ENCODE data around the gene FGB.
A peak's percentile ranks its signal among the peaks of the same experiment; 100 is the strongest.

The FGB gene

DNA sequence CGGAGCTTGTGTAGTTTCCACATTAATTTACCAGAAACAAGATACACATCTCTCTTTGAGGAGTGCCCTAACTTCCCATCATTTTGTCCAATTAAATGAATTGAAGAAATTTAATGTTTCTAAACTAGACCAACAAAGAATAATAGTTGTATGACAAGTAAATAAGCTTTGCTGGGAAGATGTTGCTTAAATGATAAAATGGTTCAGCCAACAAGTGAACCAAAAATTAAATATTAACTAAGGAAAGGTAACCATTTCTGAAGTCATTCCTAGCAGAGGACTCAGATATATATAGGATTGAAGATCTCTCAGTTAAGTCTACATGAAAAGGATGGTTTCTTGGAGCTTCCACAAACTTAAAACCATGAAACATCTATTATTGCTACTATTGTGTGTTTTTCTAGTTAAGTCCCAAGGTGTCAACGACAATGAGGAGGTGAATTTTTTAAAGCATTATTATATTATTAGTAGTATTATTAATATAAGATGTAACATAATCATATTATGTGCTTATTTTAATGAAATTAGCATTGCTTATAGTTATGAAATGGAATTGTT is at the start of gene FGB:
TSS of gene FGB (plus strand) at position 315 of the 558 bp plus-strand sequence. CDS start at position 323, 8 bp downstream.
- peaks cover 0 to 10% of the 10 kb centered on the region in 2 donors for H3K27me3 Mint-ChIP-seq
- H3K27ac Mint-ChIP-seq: no peak within 1 kb of the TSS
- DNase-seq (no peak), ATAC-seq (replicated peaks) (no peak)
- H3K4me3 Mint-ChIP-seq: no peak within 1 kb of the TSS
- no peaks in the 10 kb centered on the region for H3K36me3 Mint-ChIP-seq
- H3K9me3 Mint-ChIP-seq: no peaks in the 10 kb centered on the region
- no peaks in the 10 kb centered on the region for H3K4me1 Mint-ChIP-seq

DNA sequence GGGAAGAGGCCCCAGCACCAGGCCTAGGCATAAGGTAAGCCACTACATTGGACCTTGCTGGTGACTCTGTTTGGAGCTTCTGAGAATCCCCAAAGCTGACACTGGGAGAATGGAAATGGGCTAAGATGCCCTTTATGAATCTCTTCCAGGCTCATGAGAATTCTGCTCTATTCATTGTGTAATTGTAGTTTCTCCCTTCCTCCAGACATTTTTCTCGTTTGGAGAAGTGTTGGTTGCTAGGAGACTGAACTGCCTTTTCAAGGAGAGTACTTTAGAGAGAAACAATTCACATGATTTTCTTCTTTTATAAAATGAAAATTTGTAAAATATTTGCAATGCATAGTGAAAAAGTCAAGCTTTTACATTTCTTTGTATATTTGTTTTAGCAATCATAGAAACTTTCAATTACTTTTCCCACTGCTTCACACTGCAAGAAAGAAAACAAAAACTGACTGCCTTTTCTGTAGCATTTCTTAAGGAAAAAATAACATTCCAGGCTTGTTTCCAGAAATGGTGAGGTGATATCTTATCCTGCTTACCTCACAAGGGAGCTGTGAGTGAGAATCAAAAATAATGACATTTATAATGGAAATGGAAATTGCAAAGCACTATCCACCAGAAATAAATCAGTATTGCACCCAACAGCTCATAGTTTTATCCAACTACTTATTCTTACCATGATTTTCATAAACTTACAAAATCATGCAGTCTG is 46.3 kb upstream of the FGB start:
- H3K4me3 Mint-ChIP-seq: no peak overlapping the region
- ATAC-seq (replicated peaks): no peak
- DNase-seq: no peak
- peaks cover 36 to 42% of the 10 kb centered on the region in 2 donors for H3K27me3 Mint-ChIP-seq
- no peaks in the 10 kb centered on the region for H3K36me3 Mint-ChIP-seq
- H3K9me3 Mint-ChIP-seq: peaks cover 0 to 4% of the 10 kb centered on the region in 2 donors
- no peak overlapping the region for H3K27ac Mint-ChIP-seq
- peaks cover 3 to 12% of the 10 kb centered on the region in 2 donors for H3K4me1 Mint-ChIP-seq

- H3K9me3 Mint-ChIP-seq: peaks cover 0 to 4% of the 10 kb centered on the region in 2 donors
- no peak overlapping the region for H3K27ac Mint-ChIP-seq
- DNase-seq (no peak), ATAC-seq (replicated peaks) (no peak)
- H3K4me3 Mint-ChIP-seq: no peak overlapping the region
- H3K4me1 Mint-ChIP-seq: peaks cover 2 to 3% of the 10 kb centered on the region in 2 donors
- H3K36me3 Mint-ChIP-seq: no peaks in the 10 kb centered on the region
- peaks cover 36 to 42% of the 10 kb centered on the region in 2 donors for H3K27me3 Mint-ChIP-seq
These were observed 45.2 kb upstream of the FGB start for GRCh38 chr4:154517591-154517990.

- H3K4me3 Mint-ChIP-seq: no peak overlapping the region
- peaks cover 39 to 51% of the 10 kb centered on the region in 2 donors for H3K27me3 Mint-ChIP-seq
- H3K27ac Mint-ChIP-seq: no peak overlapping the region
- DNase-seq: no peak
- H3K36me3 Mint-ChIP-seq: no peaks in the 10 kb centered on the region
- H3K4me1 Mint-ChIP-seq: no peaks in the 10 kb centered on the region
- no peaks in the 10 kb centered on the region for H3K9me3 Mint-ChIP-seq
- no peak for ATAC-seq (replicated peaks)
These were observed 43.6 kb upstream of the FGB start for GRCh38 chr4:154519214-154519613.

- no peaks in the 10 kb centered on the region for H3K9me3 Mint-ChIP-seq
- peaks cover 42 to 49% of the 10 kb centered on the region in 2 donors for H3K27me3 Mint-ChIP-seq
- peaks cover 0 to 2% of the 10 kb centered on the region in 2 donors for H3K4me1 Mint-ChIP-seq
- no peak for ATAC-seq (replicated peaks)
- H3K27ac Mint-ChIP-seq: no peak overlapping the region
- no peaks in the 10 kb centered on the region for H3K36me3 Mint-ChIP-seq
- H3K4me3 Mint-ChIP-seq: no peak overlapping the region
- DNase-seq: no peak
These were observed 41.2 kb upstream of the FGB start for GRCh38 chr4:154521607-154522006.

- Mint-ChIP-seq H3K9me3 (no peaks in the 10 kb centered on the region), H3K4me3 (no peak overlapping the region), H3K27ac (no peak overlapping the region), H3K27me3 (peaks cover 39 to 40% of the 10 kb centered on the region in 2 donors), H3K4me1 (peaks cover 0 to 2% of the 10 kb centered on the region in 2 donors), H3K36me3 (no peaks in the 10 kb centered on the region)
- ATAC-seq (replicated peaks): peak; percentile 36 to 61
- no peak for DNase-seq
These were observed 36.7 kb upstream of the FGB start for GRCh38 chr4:154526151-154526550.

- Mint-ChIP-seq H3K27ac (no peak overlapping the region), H3K4me1 (peaks cover 0 to 2% of the 10 kb centered on the region in 2 donors), H3K9me3 (no peaks in the 10 kb centered on the region), H3K4me3 (no peak overlapping the region), H3K36me3 (no peaks in the 10 kb centered on the region), H3K27me3 (peaks cover 39 to 40% of the 10 kb centered on the region in 2 donors)
- DNase-seq (no peak), ATAC-seq (replicated peaks) (no peak)
These were observed 35.5 kb upstream of the FGB start for GRCh38 chr4:154527308-154527707.

- H3K4me1 Mint-ChIP-seq: peaks cover 0 to 2% of the 10 kb centered on the region in 2 donors
- no peak overlapping the region for H3K4me3 Mint-ChIP-seq
- H3K36me3 Mint-ChIP-seq: no peaks in the 10 kb centered on the region
- ATAC-seq (replicated peaks) (no peak), DNase-seq (no peak)
- H3K27ac Mint-ChIP-seq: no peak overlapping the region
- H3K9me3 Mint-ChIP-seq: no peaks in the 10 kb centered on the region
- peaks cover 28 to 32% of the 10 kb centered on the region in 2 donors for H3K27me3 Mint-ChIP-seq
These were observed 33.9 kb upstream of the FGB start for GRCh38 chr4:154528869-154529268.

DNA sequence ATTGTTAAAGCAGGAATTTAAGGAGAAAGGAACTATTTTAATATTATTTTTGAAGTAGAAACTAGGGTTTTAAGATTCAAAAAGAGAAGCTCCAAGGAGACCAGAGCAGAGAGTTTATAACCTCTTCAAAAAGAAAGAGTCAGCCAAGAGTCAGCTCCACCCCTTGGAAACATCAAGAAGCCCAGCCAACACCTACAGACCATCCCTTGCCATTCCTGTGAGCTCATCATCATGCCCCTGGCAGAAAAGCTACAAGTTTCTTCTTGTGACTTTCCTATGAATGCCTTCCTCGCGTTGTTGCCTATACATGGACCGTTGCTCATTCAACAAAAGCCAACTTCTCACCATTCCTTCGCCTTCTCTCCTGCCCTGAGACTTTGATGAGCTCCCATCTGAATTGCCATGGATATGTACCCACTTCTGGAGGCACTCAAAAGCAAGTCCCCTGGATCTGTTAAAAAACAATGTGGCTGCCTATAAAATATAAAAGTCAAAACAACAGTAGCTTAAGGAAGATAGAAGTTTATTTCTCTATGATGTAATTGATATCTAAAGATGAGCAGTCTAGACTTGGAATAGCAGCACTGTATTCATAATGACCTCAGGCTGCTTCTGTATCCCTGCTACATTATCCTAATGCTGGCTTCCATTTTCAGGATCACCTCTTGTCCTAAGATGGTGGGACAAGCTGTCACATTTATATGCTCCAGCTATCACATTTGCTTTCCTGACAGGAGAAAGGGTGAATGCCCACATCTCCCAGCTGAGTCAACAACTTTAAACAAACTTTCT is 32.9 kb upstream of the FGB start:
- Mint-ChIP-seq H3K9me3 (no peaks in the 10 kb centered on the region), H3K4me3 (no peak overlapping the region), H3K36me3 (peaks cover 0 to 5% of the 10 kb centered on the region in 2 donors), H3K4me1 (peaks cover 0 to 2% of the 10 kb centered on the region in 2 donors), H3K27ac (no peak overlapping the region), H3K27me3 (peaks cover 18 to 21% of the 10 kb centered on the region in 2 donors)
- DNase-seq (no peak), ATAC-seq (replicated peaks) (no peak)

DNA sequence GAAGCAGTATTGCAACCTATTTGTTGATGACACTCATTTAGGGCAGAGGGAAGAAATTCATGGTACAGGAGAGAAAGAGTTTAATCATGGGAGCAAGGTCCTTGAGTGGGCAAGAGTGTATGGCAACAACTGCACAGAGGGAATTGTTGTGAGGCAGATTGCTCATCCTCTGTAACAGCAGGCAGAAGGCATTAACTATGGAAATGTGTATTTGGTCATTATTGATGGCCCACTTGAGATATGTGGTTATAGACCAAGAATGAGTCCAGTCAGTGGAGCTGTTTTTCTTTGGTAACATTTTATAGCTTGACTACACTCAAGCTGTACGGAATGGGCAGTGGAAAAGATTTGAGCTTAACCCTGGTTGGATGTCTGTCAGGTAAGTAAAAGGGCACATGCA is 28.5 kb upstream of the FGB start:
- Mint-ChIP-seq H3K27me3 (peaks cover 0 to 8% of the 10 kb centered on the region in 2 donors), H3K4me3 (no peak overlapping the region), H3K36me3 (peaks cover 6 to 14% of the 10 kb centered on the region in 2 donors), H3K4me1 (no peaks in the 10 kb centered on the region), H3K9me3 (no peaks in the 10 kb centered on the region), H3K27ac (no peak overlapping the region)
- no peak for DNase-seq
- ATAC-seq (replicated peaks): no peak

GRCh38 chr4:154542271-154542879 is 20.4 kb upstream of the FGB start:
- peaks cover 0 to 2% of the 10 kb centered on the region in 2 donors for H3K9me3 Mint-ChIP-seq
- ATAC-seq (replicated peaks) (no peak), DNase-seq (no peak)
- H3K27me3 Mint-ChIP-seq: no peaks in the 10 kb centered on the region
- H3K4me1 Mint-ChIP-seq: no peaks in the 10 kb centered on the region
- peaks cover 21 to 23% of the 10 kb centered on the region in 2 donors for H3K36me3 Mint-ChIP-seq
- no peak overlapping the region for H3K27ac Mint-ChIP-seq
- H3K4me3 Mint-ChIP-seq: no peak overlapping the region

DNA sequence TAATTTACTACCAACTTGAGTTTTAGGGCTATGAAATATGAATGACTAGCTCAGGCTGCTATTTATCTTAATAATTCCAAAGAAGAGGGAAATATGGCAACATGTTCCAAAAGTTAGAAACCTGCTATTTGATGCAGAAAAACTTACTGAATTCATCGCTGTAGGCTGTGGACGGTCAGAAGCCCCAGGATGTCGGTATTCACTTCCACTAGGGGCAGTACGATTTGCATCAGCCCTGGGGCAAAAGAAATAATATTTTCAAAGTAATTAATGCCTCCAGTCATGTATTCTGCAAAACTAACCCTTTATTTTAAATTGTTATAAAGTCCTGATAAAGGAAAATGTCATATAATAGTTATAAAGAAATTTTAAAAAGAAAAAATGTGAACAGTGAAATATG is 17.1 kb upstream of the FGB start:
- Mint-ChIP-seq H3K27me3 (no peaks in the 10 kb centered on the region), H3K27ac (no peak overlapping the region), H3K4me1 (peaks cover 7 to 13% of the 10 kb centered on the region in 2 donors), H3K9me3 (peaks cover 0 to 2% of the 10 kb centered on the region in 2 donors), H3K36me3 (peaks cover 14 to 26% of the 10 kb centered on the region in 2 donors), H3K4me3 (no peak overlapping the region)
- no peak for DNase-seq
- ATAC-seq (replicated peaks): no peak

DNA sequence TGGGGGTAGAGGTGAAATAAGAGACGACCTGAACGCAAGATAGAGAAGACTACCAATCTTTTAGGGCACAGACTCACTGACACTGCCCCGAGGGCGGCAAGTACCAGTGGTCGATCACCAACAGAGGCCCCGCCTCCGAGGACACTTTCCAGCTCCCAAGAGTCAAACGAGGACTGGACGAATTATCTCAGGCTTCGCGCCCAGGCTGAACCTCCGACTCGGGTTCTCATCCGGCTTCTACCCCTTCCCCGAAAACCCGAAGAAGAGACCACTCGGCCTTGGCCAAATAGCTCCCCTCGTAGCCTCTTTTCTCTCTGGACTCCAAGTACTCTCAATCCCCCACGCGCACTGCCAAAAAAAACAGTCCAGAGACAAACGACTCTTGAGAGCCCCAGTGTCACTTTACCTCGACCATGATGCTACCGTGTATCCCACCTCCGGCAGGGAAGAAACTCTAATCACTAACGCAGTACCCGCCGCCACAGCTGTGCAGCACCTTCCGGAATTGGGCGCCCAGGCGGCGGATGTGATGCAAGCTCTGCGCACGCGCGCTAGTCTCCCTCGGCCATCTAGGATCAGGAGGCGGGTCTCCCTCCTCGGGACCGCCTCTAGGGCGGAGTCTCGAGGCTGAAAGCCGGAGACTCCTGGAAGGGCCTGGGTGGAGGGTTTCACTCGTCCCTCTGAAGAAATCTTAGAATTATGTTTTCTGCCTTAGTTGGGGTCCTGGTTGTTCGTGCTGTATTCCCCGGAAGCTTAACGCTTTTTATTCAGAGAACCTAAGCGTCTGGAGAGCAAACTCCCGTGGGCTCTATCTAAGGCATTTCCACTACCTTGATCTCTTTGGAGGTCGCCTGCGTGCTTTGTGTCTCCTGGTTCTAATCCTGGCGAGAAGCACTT is 12.7 kb upstream of the FGB start, which contains the start of gene PLRG1:
TSS of gene PLRG1 (minus strand) at position 507 of the 897 bp plus-strand sequence. CDS start at position 415, 92 bp downstream.
- Mint-ChIP-seq H3K36me3 (peaks cover 4 to 11% of the 10 kb centered on the region in 2 donors), H3K4me1 (peaks cover 7 to 13% of the 10 kb centered on the region in 2 donors), H3K4me3 (peak within 1 kb of the TSS; percentile 94 to 99), H3K27me3 (no peaks in the 10 kb centered on the region), H3K9me3 (no peaks in the 10 kb centered on the region), H3K27ac (peak within 1 kb of the TSS; percentile 98)
- ATAC-seq (replicated peaks) (peak; percentile 98 to 99), DNase-seq (peak; percentile 94)

All from stimulated activated naive B cell treated with anti-CD40 and anti-IgM and Interleukin-4, amounts not matched to agents 10 μg/mL and 1 μg/mL and 100 μg/mL, for 72 hours (primary cell).